Measurements from ENCODE around the gene EPHB4.

EPHB4 gene

DNA sequence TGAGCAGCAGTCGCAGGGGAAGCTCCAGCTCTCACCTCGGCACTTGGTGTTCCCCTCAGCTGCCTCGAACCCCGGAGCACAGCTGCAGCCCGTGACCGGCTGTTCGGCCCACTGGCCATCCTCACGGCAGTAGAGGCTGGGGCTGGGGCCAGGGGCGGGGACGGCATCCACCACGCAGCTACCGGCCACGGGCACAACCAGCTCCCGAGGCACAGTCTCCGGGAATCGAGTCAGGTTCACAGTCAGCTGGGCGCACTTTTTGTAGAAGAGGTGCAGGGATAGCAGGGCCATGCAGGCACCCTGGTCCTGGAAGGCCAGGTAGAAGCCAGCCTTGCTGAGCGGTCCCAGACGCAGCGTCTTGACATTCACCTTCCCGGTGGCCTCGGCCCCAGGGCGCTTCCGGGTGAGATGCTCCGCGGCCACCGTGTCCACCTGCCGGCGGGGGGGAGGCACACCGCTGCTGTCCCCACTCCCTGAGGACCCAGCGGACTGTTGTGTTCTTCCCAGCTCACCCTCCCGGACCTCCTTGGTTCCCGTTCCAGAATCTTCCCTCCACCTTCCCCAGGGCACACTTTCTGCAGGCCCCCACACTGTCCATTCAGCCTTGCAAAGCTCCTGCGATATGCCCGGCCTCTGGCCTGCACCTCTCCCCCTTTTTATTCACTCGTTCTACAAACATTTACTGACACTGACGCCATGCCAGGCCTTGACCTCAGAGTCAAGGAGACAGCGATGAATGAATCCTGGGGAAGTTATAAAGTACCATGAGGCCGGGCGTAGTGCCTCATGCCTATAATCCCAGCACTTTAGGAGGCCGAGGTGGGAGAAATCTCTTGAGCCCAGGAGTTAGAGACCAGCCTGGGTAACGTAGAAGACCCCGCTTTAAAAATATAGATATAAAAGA is 4.8 kb downstream of the EPHB4 start:
- ChIA-PET POLR2A (no interaction called here), CTCF (interaction anchor here (1.0 to 1.1 kb wide), 2 partner anchors 22 to 30 kb away, joined by 3 to 6 read pairs; partner anchors contain the start of gene SLC12A9)
- H3K4me3 ChIP-seq (ENCODE audit: low read depth, low read length) = no peak overlapping the region
- H3K27ac ChIP-seq (ENCODE audit: extremely low read depth, low read depth, low read length) = no peak overlapping the region
- peaks cover 28 to 59% of the 10 kb centered on the region in 2 experiments for H3K36me3 ChIP-seq (ENCODE audit: control insufficient read depth in 2 of 2, insufficient read depth in 1 of 2, low read length in 2 of 2)
- H3K4me1 ChIP-seq (ENCODE audit: control insufficient read depth, insufficient read depth, low read length) = no peaks in the 10 kb centered on the region
- no peak for TF ChIP-seq ZNF292 (tag by site-specific recombination; IDR thresholded peaks at IDR 0.05; ENCODE audit: borderline replicate concordance, low read depth)
- TF ChIP-seq BCL11B (tag by site-specific recombination; IDR thresholded peaks at IDR 0.05; ENCODE audit: low read depth) = no peak
- no peak for TF ChIP-seq ZNF677 (tag by site-specific recombination; IDR thresholded peaks at IDR 0.05)
- no peak for TF ChIP-seq ZNF112 (tag by site-specific recombination; IDR thresholded peaks at IDR 0.05)
- TF ChIP-seq, protein P1, sequence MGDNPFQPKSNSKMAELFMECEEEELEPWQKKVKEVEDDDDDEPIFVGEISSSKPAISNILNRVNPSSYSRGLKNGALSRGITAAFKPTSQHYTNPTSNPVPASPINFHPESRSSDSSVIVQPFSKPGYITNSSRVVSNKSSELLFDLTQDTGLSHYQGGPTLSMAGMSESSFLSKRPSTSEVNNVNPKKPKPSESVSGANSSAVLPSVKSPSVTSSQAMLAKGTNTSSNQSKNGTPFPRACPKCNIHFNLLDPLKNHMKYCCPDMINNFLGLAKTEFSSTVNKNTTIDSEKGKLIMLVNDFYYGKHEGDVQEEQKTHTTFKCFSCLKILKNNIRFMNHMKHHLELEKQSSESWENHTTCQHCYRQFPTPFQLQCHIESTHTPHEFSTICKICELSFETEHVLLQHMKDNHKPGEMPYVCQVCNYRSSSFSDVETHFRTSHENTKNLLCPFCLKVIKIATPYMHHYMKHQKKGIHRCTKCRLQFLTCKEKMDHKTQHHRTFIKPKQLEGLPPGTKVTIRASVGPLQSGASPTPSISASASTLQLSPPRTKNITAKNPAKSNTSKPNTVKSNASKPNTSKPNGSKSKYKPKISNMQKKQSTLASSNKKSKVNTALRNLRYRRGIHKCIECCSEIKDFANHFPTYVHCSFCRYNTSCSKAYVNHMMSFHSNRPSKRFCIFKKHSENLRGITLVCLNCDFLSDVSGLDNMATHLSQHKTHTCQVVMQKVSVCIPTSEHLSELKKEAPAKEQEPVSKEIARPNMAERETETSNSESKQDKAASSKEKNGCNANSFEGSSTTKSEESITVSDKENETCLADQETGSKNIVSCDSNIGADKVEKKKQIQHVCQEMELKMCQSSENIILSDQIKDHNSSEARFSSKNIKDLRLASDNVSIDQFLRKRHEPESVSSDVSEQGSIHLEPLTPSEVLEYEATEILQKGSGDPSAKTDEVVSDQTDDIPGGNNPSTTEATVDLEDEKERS (tag by site-specific recombination; IDR thresholded peaks at IDR 0.05) = no peak
- H3K9me3 ChIP-seq (ENCODE audit: control insufficient read depth, insufficient read depth, low read depth, low read length) = no peaks in the 10 kb centered on the region

DNA sequence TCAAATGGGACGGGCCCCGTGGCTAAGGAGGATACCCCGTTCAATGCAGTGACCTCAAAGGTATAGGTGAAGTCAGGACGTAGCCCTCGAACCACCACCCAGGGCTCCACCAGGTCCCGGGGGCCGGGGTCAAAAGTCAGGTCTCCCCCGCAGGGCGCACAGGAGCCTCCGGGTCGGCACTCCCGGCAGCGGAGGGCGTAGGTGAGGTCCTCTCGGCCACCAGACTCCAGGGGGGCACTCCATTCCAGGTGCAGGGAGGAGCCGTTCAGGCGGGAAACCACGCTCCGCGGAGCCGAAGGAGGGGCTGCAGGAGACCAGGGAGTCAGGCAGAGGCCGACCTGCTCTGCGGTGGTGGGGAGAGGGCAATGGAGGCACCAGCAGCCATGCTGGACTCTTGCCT is 7.7 kb downstream of the EPHB4 start:
- peaks cover 54 to 79% of the 10 kb centered on the region in 2 experiments for H3K36me3 ChIP-seq (ENCODE audit: control insufficient read depth in 2 of 2, insufficient read depth in 1 of 2, low read length in 2 of 2)
- ChIA-PET CTCF (no interaction called here), POLR2A (interaction anchor here (1.6 kb wide), 1 partner anchor 113 kb away, joined by 3 read pairs; the partner anchor contains the start of gene POP7)
- TF ChIP-seq ZNF416 (tag by site-specific recombination; IDR thresholded peaks at IDR 0.05) (no peak), ZNF37A (tag by site-specific recombination; IDR thresholded peaks at IDR 0.05) (no peak), GLIS2 (tag by site-specific recombination; IDR thresholded peaks at IDR 0.05) (no peak), KLF16 (tag by site-specific recombination; IDR thresholded peaks at IDR 0.05) (no peak), ZNF843 (tag by site-specific recombination; IDR thresholded peaks at IDR 0.05) (no peak), ZNF423 (tag by site-specific recombination; IDR thresholded peaks at IDR 0.05) (no peak), ZNF223 (tag by site-specific recombination; IDR thresholded peaks at IDR 0.05) (no peak), ZNF510 (tag by site-specific recombination; IDR thresholded peaks at IDR 0.05; ENCODE audit: insufficient replicate concordance) (no peak), ZNF600 (tag by site-specific recombination; IDR thresholded peaks at IDR 0.05) (no peak), ZNF24 (tag by site-specific recombination; IDR thresholded peaks at IDR 0.05) (no peak), ZIC2 (tag by site-specific recombination; IDR thresholded peaks at IDR 0.05) (no peak), ZNF146 (tag by site-specific recombination; IDR thresholded peaks at IDR 0.05) (no peak), ZBTB6 (tag by site-specific recombination; IDR thresholded peaks at IDR 0.05) (no peak), HOXD13 (CRISPR knock-in tag; IDR thresholded peaks at IDR 0.05; ENCODE audit: borderline replicate concordance) (no peak), ZNF16 (tag by site-specific recombination; IDR thresholded peaks at IDR 0.05; ENCODE audit: low read depth) (no peak), ZNF140 (tag by site-specific recombination; IDR thresholded peaks at IDR 0.05) (no peak), PRDM1 (tag by site-specific recombination; IDR thresholded peaks at IDR 0.05) (no peak), ZNF324 (tag by site-specific recombination; IDR thresholded peaks at IDR 0.05) (no peak)
- TF ChIP-seq, protein P2, sequence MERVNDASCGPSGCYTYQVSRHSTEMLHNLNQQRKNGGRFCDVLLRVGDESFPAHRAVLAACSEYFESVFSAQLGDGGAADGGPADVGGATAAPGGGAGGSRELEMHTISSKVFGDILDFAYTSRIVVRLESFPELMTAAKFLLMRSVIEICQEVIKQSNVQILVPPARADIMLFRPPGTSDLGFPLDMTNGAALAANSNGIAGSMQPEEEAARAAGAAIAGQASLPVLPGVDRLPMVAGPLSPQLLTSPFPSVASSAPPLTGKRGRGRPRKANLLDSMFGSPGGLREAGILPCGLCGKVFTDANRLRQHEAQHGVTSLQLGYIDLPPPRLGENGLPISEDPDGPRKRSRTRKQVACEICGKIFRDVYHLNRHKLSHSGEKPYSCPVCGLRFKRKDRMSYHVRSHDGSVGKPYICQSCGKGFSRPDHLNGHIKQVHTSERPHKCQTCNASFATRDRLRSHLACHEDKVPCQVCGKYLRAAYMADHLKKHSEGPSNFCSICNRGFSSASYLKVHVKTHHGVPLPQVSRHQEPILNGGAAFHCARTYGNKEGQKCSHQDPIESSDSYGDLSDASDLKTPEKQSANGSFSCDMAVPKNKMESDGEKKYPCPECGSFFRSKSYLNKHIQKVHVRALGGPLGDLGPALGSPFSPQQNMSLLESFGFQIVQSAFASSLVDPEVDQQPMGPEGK (tag by site-specific recombination; IDR thresholded peaks at IDR 0.05) = no peak
- H3K27ac ChIP-seq (ENCODE audit: extremely low read depth, low read depth, low read length) = no peak overlapping the region
- H3K4me1 ChIP-seq (ENCODE audit: control insufficient read depth, insufficient read depth, low read length) = no peaks in the 10 kb centered on the region
- H3K4me3 ChIP-seq (ENCODE audit: low read depth, low read length) = no peak overlapping the region
- no peaks in the 10 kb centered on the region for H3K9me3 ChIP-seq (ENCODE audit: control insufficient read depth, insufficient read depth, low read depth, low read length)
